Osteoblast (primary cell): ENCODE data around the gene M1AP. TPM values are rescaled to one million over a fixed set of nuclear protein-coding genes. Genes with fewer than 3 reads are reported as not detected.

Source experiments
- DNase-seq: peaks from one replicate; pipeline ENCODE4 v3.0.0; 2011; ENCODE audit warnings: low spot score, mixed read lengths; ENCODE audit not compliant: insufficient read length; ENCODE audit errors: missing footprints
- H2AFZ ChIP-seq: 2 replicates; pipeline ENCODE4 v1.6.0; 2011; ENCODE audit warnings: mild to moderate bottlenecking, low read length
- H3K27ac ChIP-seq: 2 replicates; pipeline ENCODE4 v1.5.1; 2011; ENCODE audit warnings: mild to moderate bottlenecking, low read depth, low read length, moderate library complexity
- H3K27me3 ChIP-seq: 2 replicates; pipeline ENCODE4 v1.6.0; 2012; ENCODE audit warnings: mild to moderate bottlenecking, control low read depth, inconsistent platforms, low read length, moderate library complexity; ENCODE audit not compliant: insufficient read depth
- H3K36me3 ChIP-seq: 2 replicates; pipeline ENCODE4 v1.5.1; 2011; ENCODE audit warnings: mild to moderate bottlenecking, low read length, control low read depth, moderate library complexity; ENCODE audit not compliant: insufficient read depth
- H3K4me1 ChIP-seq: 2 replicates; pipeline ENCODE4 v1.5.1; 2011; ENCODE audit warnings: mild to moderate bottlenecking, low read length, control low read depth, moderate library complexity; ENCODE audit not compliant: insufficient read depth
- H3K4me2 ChIP-seq: 2 replicates; pipeline ENCODE4 v1.6.0; 2011; ENCODE audit warnings: mild to moderate bottlenecking, low read length; ENCODE audit not compliant: insufficient read depth
- H3K4me3 ChIP-seq: fragments of 200-600 bp; sonication (generic); 3 replicates; pipeline ENCODE4 v1.5.1; 2012; ENCODE audit warnings: mild to moderate bottlenecking, low read length, inconsistent platforms; ENCODE audit not compliant: insufficient read depth
- H3K79me2 ChIP-seq: 2 replicates; pipeline ENCODE4 v1.6.0; 2012; ENCODE audit warnings: mild to moderate bottlenecking, low read length, control low read depth, inconsistent platforms; ENCODE audit not compliant: insufficient read depth
- H3K9me3 ChIP-seq: 2 replicates; pipeline ENCODE4 v1.5.1; 2011; ENCODE audit warnings: low read depth, low read length, control low read depth
- H4K20me1 ChIP-seq: 2 replicates; pipeline ENCODE4 v1.6.0; 2012; ENCODE audit warnings: mild to moderate bottlenecking, low read length, control low read depth; ENCODE audit not compliant: insufficient read depth
- total RNA-seq: library from RNA; depleted of rRNA; stranded (reverse); fragments of >200 nt; gene quantifications from 2 replicates; pipeline ENCODE4 v1.2.3, GENCODE V29; 2012
- TF ChIP-seq, protein P1 (sequence below): IDR thresholded peaks from 2 replicates; pipeline ENCODE4 v1.5.1; 2011; ENCODE audit warnings: mild to moderate bottlenecking, low read depth, low read length, moderate library complexity; ENCODE audit errors: extremely low read depth

Gene M1AP
- total RNA-seq, 1 donor: under 0.01 TPM

DNA sequence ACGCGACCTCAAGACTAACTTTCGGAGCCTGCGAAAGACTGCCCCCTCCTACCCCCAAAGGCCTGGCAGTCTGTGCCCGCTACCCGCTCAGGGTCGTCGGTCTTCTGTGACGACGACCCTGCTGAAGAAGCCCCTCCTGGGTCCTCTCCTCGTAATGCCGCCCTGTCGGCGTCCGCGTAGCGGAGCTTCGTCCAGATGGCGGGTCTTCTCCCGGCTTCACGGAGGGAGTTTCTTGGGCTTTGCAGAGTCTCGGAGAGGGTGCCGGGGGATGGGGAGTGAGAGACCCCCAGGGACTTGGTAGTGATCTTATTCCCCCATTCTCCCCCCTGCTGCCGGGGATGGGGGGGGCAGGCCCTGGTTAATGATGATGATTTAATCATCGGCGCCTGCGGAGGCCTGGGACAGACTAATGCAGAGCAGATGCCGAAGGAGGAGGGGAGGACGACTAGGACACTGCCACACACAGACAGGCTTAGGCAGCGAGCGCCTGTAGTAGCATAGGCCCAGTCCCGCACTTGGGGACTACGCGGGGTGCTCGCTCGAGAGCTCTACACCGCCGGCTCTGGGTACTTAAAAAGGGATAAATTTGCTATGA is 140.1 kb downstream of the M1AP start:
- Histone ChIP-seq H3K27me3 (peaks cover 22% of the 10 kb centered on the region), H2AFZ (peak overlapping the region; percentile 98), H3K4me3 (peak overlapping the region; percentile 99), H4K20me1 (no peaks in the 10 kb centered on the region), H3K4me2 (peak overlapping the region; percentile 94), H3K27ac (peak overlapping the region; percentile 99), H3K4me1 (peaks cover 54% of the 10 kb centered on the region), H3K79me2 (peaks cover 38% of the 10 kb centered on the region), H3K36me3 (peaks cover 14% of the 10 kb centered on the region), H3K9me3 (no peaks in the 10 kb centered on the region)
- TF ChIP-seq, protein P1, sequence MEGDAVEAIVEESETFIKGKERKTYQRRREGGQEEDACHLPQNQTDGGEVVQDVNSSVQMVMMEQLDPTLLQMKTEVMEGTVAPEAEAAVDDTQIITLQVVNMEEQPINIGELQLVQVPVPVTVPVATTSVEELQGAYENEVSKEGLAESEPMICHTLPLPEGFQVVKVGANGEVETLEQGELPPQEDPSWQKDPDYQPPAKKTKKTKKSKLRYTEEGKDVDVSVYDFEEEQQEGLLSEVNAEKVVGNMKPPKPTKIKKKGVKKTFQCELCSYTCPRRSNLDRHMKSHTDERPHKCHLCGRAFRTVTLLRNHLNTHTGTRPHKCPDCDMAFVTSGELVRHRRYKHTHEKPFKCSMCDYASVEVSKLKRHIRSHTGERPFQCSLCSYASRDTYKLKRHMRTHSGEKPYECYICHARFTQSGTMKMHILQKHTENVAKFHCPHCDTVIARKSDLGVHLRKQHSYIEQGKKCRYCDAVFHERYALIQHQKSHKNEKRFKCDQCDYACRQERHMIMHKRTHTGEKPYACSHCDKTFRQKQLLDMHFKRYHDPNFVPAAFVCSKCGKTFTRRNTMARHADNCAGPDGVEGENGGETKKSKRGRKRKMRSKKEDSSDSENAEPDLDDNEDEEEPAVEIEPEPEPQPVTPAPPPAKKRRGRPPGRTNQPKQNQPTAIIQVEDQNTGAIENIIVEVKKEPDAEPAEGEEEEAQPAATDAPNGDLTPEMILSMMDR: no peak
- DNase-seq: peak; percentile 90

Other genes starting within 250 kb of the M1AP start
- gene C2orf81, start 226.7 kb downstream of the M1AP start, total RNA-seq: 0.72 and 1.5 TPM in 2 replicates
- gene WDR54, start 226.6 kb downstream of the M1AP start, total RNA-seq: 21.2 and 23.9 TPM in 2 replicates
- 14.1 and 16.2 TPM in 2 replicates for gene RTKN, start 206.4 kb downstream of the M1AP start, total RNA-seq
- 11.8 and 15.9 TPM in 2 replicates for gene INO80B, start 193.2 kb downstream of the M1AP start, total RNA-seq
- gene WBP1, start 189.9 kb downstream of the M1AP start, total RNA-seq: 35.5 and 35.7 TPM in 2 replicates
- gene MOGS, start 182.9 kb downstream of the M1AP start, total RNA-seq: 33.3 and 35.9 TPM in 2 replicates
- 18.0 and 23.5 TPM in 2 replicates for gene MRPL53, start 175.7 kb downstream of the M1AP start, total RNA-seq
- 32.4 and 32.6 TPM in 2 replicates for gene CCDC142, start 165.3 kb downstream of the M1AP start, total RNA-seq
- 17.0 and 18.3 TPM in 2 replicates for gene TTC31, start 165.2 kb downstream of the M1AP start, total RNA-seq
- gene LBX2, start 148.7 kb downstream of the M1AP start, total RNA-seq: 4.1 and 5.4 TPM in 2 replicates
- 22.4 and 26.5 TPM in 2 replicates for gene PCGF1, start 140.6 kb downstream of the M1AP start, total RNA-seq
- under 0.01 and 0.36 TPM in 2 replicates for gene TLX2, start 133.9 kb downstream of the M1AP start, total RNA-seq
- gene DQX1, start 122.1 kb downstream of the M1AP start, total RNA-seq: not detected in 2 replicates
- gene AUP1, start 118.6 kb downstream of the M1AP start, total RNA-seq: 82.9 and 86.3 TPM in 2 replicates
- gene HTRA2, start 118.4 kb downstream of the M1AP start, total RNA-seq: 51.8 and 53.6 TPM in 2 replicates
- 64.8 and 97.4 TPM in 2 replicates for gene LOXL3, start 94.4 kb downstream of the M1AP start, total RNA-seq
- 89.8 and 93.1 TPM in 2 replicates for gene DOK1, start 93.6 kb downstream of the M1AP start, total RNA-seq
- 7.2 and 7.7 TPM in 2 replicates for gene SEMA4F, start 5.9 kb upstream of the M1AP start, total RNA-seq
- gene HK2, start 185.8 kb upstream of the M1AP start, total RNA-seq: 74.6 and 76.4 TPM in 2 replicates